Adrenal gland (tissue), 12 donors: Measurements from ENCODE around the gene PRKAR1B. TPM values are rescaled to one million over a fixed set of nuclear protein-coding genes. Genes with fewer than 3 reads are reported as not detected.

ENCODE experiments used
- DNase-seq, 7 donors: peaks; one replicate each; pipeline ENCODE4 v3.0.0-alpha.2; 2019 to 2020
- H3K27ac ChIP-seq, 5 donors: fragments of 200-600 bp; sonication (generic) in 4 of 5; 1 replicate in 3 of 5; 2 replicates in 2 of 5; pipeline versions ENCODE4 v1.5.1 to v1.8.0; 2016 to 2020; ENCODE audit warnings: mild to moderate bottlenecking in 1 of 5
- H3K27me3 ChIP-seq: fragments of 200-600 bp; 2 replicates; pipeline ENCODE4 v1.8.0; 2021
- H3K36me3 ChIP-seq, 2 donors: fragments of 200-600 bp; replicated peaks in 1 of 2; 1 replicate in 1 of 2; 2 replicates in 1 of 2; pipeline versions ENCODE4 v1.5.1 to v1.8.0; 2018 to 2022
- H3K4me1 ChIP-seq, 2 donors: fragments of 200-600 bp; replicated peaks in 1 of 2; 1 replicate in 1 of 2; 2 replicates in 1 of 2; pipeline versions ENCODE4 v1.5.1 to v1.8.0; 2018 to 2021
- H3K4me3 ChIP-seq, 4 donors: fragments of 200-600 bp; sonication (generic) in 3 of 4; one replicate each; pipeline ENCODE4 v1.5.1; 2016 to 2018
- H3K9me3 ChIP-seq, 3 donors: fragments of 200-600 bp; sonication (generic) in 1 of 3; replicated peaks in 1 of 3; 1 replicate in 2 of 3; 2 replicates in 1 of 3; pipeline versions ENCODE4 v1.5.1 to v1.8.0; 2016 to 2021
- CTCF ChIP-seq, 6 experiments: fragments of 450-650 bp in 4 of 6; fragments of 200-600 bp in 2 of 6; sonication (generic) in 1 of 6; IDR thresholded peaks; 1 replicate in 5 of 6; 2 replicates in 1 of 6; pipeline versions ENCODE4 v1.5.1 to v1.8.0; 2016 to 2021; ENCODE audit warnings: antibody characterized with exemption in 6 of 6, mild to moderate bottlenecking in 2 of 6, moderate library complexity in 1 of 6
- POLR2A ChIP-seq, 2 donors: fragments of 450-650 bp; IDR thresholded peaks; one replicate each; pipeline ENCODE4 v1.6.1; 2017; ENCODE audit warnings: antibody characterized with exemption in 2 of 2, mild to moderate bottlenecking in 2 of 2, moderate library complexity in 1 of 2
- whole genome bisulfite sequencing, 4 donors: extraction: QIAGEN DNeasy Blood & Tissue Kit in 2 of 4; methylation state at CpG; one replicate each; pipeline versions ENCODE4 v1.1.5 to v1.1.7; 2013 to 2017; 5-methylcytosine and 5-hydroxymethylcytosine counted together
- intact Hi-C, 2 donors: fragments of 100-400 bp; cut with DNase I; formaldehyde crosslinking; loops; one replicate each; pipeline versions ENCODE4 v1.14.1 to v1.15.0; 2022 to 2023
- polyA plus RNA-seq, 3 donors: library from polyadenylated mRNA; stranded (reverse); fragments of 200-250 nt in 2 of 3; fragments of 350-450 nt in 1 of 3; fragmentation: Illumina TruSeq in 1 of 3; extraction: RNeasy Lipid Tissue Mini Kit (QIAGEN cat#74804) in 1 of 3; gene quantifications; one replicate each; pipeline ENCODE4 v1.2.3, GENCODE V29; 2013 to 2014
- total RNA-seq, 9 donors: library from RNA; depleted of rRNA in 4 of 9; stranded (reverse); fragments of >200 nt in 4 of 9; fragments of 120-200 nt in 1 of 9; fragmentation: NEBNext Ultra II Directional in 1 of 9; extraction: Animal tissue kit (Norgen Biotek cat#: 25700) in 1 of 9; gene quantifications; one replicate each; pipeline versions ENCODE4 v1.1.0 to v1.2.4, GENCODE V29; 2013 to 2023
- donor health status: healthy with polysubstance abuse.
- donor health status: Bipolar disorder and iron deficiency.
- donor health status: DM: yes; HTN: yes; CAD: no.
- donor health status: DM: no; HTN: no; CAD: no.
- donor health status: DM: no; HTN: no; CAD: no.
- donor health status: DM: yes; HTN: yes; CAD: no.

PRKAR1B gene
- total and polyA plus RNA-seq, 12 donors = 5.2 to 21.5 (median 11.7) TPM

GRCh38 chr7:517774-518629, 209.1 kb downstream of the PRKAR1B start:
- no peak for TF ChIP-seq CTCF (IDR thresholded peaks at IDR 0.05)
- TF ChIP-seq POLR2A (IDR thresholded peaks at IDR 0.05) = no peak
- Histone ChIP-seq H3K9me3 (no peaks in the 10 kb centered on the region), H3K27ac (peak overlapping the region in 4 of 5 donors; percentile 24 to 94 (median 75)), H3K36me3 (no peaks in the 10 kb centered on the region), H3K27me3 (peaks cover 26% of the 10 kb centered on the region), H3K4me3 (peak overlapping the region in 3 of 4 donors; percentile 35 to 66 (median 49)), H3K4me1 (peaks cover 31 to 35% of the 10 kb centered on the region in 2 donors)
- 0 to 1% (median 1%) methylated on average over 35 to 70 of the region's 70 CpGs for WGBS, 4 donors
- intact Hi-C loops = loop anchor here (5.0 to 10.0 kb wide), 2 partner anchors 207 to 209 kb away; partner anchors contain the start of genes DNAAF5 (in 2 of the 2) and PRKAR1B (in 2 of the 2)
- DNase-seq = peak; percentile 57 to 84 (median 69)

GRCh38 chr7:516606-517456, 210.2 kb downstream of the PRKAR1B start:
- WGBS, 4 donors = 2 to 15% (median 4%) methylated on average over 21 to 83 of the region's 83 CpGs
- peak; percentile 68 to 81 (median 76) for DNase-seq
- TF ChIP-seq CTCF (IDR thresholded peaks at IDR 0.05) (peak in 1 of 6 experiments; percentile 3), POLR2A (IDR thresholded peaks at IDR 0.05) (peak in 1 of 2 donors; percentile 62)
- Histone ChIP-seq H3K27me3 (peaks cover 14% of the 10 kb centered on the region), H3K4me3 (peak overlapping the region in 2 of 4 donors; percentile 35 to 66), H3K36me3 (no peaks in the 10 kb centered on the region), H3K4me1 (peaks cover 23 to 26% of the 10 kb centered on the region in 2 donors), H3K27ac (peak overlapping the region in 3 of 5 donors; percentile 63 to 94 (median 87)), H3K9me3 (no peaks in the 10 kb centered on the region)
- intact Hi-C loops = loop anchor here (5.0 to 10.0 kb wide), 2 partner anchors 208 to 210 kb away; partner anchors contain the start of genes DNAAF5 (in 2 of the 2) and PRKAR1B (in 2 of the 2)

GRCh38 chr7:516216-516605, 210.9 kb downstream of the PRKAR1B start:
- TF ChIP-seq CTCF (IDR thresholded peaks at IDR 0.05) (no peak), POLR2A (IDR thresholded peaks at IDR 0.05) (no peak)
- Histone ChIP-seq H3K4me3 (peak overlapping the region in 1 of 4 donors; percentile 66), H3K9me3 (no peaks in the 10 kb centered on the region), H3K36me3 (no peaks in the 10 kb centered on the region), H3K4me1 (peaks cover 17 to 20% of the 10 kb centered on the region in 2 donors), H3K27ac (peak overlapping the region in 2 of 5 donors; percentile 87 to 94), H3K27me3 (peaks cover 8% of the 10 kb centered on the region)
- intact Hi-C loops = loop anchor here (5.0 to 10.0 kb wide), 2 partner anchors 209 to 211 kb away; partner anchors contain the start of genes DNAAF5 (in 2 of the 2) and PRKAR1B (in 2 of the 2)
- DNase-seq = no peak
- 52 to 69% (median 53%) methylated on average over 10 to 13 of the region's 13 CpGs for WGBS, 4 donors
